ENCODE results near the gene DEPDC4.

GRCh38 chr12:100266835-100267602 is at the start of gene DEPDC4, which contains the start of gene SCYL2:
- TF ChIP-seq POLR2AphosphoS5 (IDR thresholded peaks at IDR 0.05) (peak; percentile 48 to 80), EP300 (IDR thresholded peaks at IDR 0.05) (peak in 1 of 4 donors; percentile 31)
